WI38 (cell line): ENCODE measurements around the gene AQP3.
"Not testable (repeated sequence)": the region's sequence is repeated elsewhere in the genome, so short reads cannot be mapped to it uniquely, and the experiment has no call there.

Source experiments
- H3K4me3 ChIP-seq: 2 replicates; pipeline ENCODE4 v1.5.1; 2011; ENCODE audit warnings: low read depth, mild to moderate bottlenecking, control low read depth, low read length
- TF ChIP-seq, protein P1 (sequence below): IDR thresholded peaks from 2 replicates; pipeline ENCODE4 v1.5.1; 2012; ENCODE audit warnings: low read depth, mild to moderate bottlenecking, control low read depth, low read length

The AQP3 gene

DNA sequence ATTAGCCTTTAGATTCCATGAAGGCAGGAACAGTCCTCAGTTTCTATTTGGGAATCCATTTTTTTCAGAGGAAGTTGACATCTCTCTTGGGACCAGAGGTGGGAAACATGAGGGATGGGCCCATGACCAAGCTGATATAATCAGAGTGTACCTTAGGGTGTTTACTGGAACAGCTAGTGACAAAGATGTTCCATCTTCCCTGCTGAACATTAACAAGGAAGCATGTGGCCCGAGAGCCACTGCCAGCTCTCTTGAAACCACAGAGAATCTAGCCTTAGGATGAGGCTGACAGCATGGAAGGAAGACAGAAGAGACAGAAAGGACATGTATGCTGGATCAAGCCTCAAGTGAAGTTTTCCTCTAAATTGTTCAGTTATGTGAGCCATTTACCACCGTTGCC is 16.0 kb downstream of the AQP3 start:
- TF ChIP-seq, protein P1, sequence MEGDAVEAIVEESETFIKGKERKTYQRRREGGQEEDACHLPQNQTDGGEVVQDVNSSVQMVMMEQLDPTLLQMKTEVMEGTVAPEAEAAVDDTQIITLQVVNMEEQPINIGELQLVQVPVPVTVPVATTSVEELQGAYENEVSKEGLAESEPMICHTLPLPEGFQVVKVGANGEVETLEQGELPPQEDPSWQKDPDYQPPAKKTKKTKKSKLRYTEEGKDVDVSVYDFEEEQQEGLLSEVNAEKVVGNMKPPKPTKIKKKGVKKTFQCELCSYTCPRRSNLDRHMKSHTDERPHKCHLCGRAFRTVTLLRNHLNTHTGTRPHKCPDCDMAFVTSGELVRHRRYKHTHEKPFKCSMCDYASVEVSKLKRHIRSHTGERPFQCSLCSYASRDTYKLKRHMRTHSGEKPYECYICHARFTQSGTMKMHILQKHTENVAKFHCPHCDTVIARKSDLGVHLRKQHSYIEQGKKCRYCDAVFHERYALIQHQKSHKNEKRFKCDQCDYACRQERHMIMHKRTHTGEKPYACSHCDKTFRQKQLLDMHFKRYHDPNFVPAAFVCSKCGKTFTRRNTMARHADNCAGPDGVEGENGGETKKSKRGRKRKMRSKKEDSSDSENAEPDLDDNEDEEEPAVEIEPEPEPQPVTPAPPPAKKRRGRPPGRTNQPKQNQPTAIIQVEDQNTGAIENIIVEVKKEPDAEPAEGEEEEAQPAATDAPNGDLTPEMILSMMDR: no peak
- H3K4me3 ChIP-seq: no peak overlapping the region

DNA sequence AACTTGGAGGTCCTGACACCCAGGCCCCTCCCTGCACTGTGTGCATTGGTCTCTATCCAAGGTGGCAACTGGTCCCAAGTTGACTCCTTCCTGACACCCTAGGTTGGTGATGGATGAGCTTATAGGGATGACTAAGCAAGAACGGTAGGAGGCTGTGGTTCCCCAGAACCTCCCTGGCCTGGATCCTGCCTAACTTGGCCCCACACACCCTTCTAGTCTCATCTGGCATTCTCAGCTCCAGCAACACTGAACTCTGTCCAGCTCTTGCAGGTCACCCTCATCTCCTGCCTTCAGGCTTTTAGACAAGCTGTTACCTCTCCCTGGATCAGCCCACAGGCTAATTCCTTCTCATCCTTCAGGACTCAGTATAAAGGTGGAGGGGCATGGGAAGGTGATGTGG is 16.5 kb downstream of the AQP3 start:
- TF ChIP-seq, protein P1: no peak
- no peak overlapping the region for H3K4me3 ChIP-seq

DNA sequence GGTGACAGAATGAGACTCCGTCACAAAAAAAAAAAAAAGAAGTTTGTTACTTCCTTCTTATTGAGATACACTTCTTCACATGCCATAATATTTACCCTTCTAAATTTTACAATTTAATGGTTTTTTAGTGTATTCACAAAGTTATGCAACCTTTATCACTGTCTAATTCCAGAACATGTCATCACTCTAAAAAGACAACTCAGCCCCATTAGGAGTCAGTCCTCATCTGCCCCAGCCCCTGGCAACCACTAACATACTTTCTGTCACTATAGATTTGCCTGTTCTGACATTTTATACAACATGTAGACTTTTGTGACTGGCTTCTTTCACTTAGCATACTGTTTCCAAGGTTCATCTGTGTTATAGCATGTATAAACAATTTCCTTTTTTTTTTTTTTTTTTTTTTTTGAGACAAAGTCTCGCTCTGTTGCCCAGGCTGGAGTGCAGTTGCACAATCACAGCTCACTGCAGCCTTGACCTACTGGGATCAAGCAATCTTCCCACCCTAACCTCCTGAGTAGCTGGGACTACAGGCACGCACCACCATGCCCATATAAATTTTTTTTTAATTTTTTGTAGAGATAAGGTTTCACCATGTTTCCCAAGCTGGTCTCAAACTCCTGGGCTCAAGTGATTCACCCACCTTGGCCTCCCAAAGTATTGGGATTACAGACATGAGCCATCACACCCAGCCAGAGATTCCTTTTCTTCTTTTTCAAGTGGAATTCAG is 18.0 kb downstream of the AQP3 start:
- no peak overlapping the region for H3K4me3 ChIP-seq
- TF ChIP-seq, protein P1: no peak

DNA sequence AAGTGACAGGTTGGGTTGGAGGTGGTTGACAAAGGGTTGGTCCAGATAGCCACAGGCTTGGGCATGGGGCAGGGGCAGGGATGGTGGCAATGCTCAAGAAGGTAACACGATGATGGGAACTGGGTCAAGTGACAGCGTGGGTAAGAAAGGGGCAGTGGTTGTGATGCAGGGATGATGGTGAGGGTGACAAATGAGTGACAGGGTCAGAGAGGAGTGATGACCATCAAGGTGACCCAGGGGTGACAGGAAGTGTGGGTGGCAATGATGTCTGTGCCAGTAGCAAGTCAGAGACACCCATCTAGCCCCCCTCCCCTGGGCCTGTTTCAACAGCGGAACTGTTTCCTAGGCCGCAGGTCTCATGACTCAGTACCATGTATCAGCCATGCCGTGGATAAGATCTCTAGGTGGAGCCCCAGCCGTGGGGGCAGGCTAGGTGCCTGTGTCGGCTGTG is 20.5 kb downstream of the AQP3 start:
- TF ChIP-seq, protein P1: no peak

DNA sequence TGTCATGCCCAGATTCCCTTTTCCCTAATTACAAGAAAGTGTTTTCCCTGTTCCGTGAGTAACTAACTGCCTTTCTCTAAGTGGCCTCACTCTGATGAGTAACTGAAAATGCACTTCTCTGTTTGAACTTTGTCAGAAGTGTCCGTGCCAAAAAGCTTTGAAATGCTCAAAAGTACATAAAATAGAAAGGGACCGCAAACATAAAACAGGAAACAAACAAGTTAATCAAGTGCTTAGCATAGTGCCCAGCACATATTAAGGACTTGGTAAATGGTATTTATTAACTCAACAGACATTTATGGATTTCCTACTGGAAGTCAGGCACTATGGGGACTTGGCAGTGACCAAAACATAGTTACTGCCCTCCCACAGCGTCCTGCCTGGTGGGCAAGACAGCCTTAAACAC is 22.3 kb downstream of the AQP3 start:
- no peak overlapping the region for H3K4me3 ChIP-seq
- TF ChIP-seq, protein P1: no peak

More for the DNA sequence above, 20.5 kb downstream of the AQP3 start:
- H3K4me3 ChIP-seq: no peak overlapping the region

DNA sequence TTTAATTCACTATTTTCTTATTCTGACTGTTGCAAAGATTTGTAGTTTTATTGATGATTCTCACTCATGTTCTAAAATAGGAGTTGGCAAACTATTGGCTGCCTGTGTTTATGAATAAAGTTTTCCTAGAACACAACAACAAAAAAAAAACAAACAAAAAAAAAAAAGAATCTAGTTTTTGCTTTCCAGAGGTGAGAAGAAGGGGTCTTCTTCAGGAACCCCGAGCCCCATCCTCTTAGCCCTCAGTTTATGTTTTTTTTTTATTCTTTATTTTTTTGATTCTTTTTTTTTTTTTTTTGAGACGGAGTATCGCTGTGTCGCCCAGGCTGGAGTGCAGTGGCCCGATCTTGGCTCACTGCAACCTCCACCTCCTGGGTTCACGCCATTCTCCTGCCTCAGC is 22.9 kb downstream of the AQP3 start:
- H3K4me3 ChIP-seq: not testable (repeated sequence)

DNA sequence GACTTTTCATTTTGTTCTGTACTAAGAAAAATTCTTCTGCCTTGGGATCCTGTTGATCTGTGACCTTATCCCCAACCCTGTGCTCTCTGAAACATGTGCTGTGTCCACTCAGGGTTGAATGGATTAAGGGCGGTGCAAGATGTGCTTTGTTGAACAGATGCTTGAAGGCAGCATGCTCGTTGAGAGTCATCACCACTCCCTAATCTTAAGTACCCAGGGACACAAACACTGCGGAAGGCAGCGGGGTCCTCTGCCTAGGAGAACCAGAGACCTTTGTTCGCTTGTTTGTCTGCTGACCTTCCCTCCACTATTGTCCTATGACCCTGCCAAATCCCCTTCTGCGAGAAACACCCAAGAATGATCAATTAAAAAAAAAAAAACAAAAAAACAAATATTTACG is 23.4 kb downstream of the AQP3 start:
- not testable (repeated sequence) for H3K4me3 ChIP-seq

DNA sequence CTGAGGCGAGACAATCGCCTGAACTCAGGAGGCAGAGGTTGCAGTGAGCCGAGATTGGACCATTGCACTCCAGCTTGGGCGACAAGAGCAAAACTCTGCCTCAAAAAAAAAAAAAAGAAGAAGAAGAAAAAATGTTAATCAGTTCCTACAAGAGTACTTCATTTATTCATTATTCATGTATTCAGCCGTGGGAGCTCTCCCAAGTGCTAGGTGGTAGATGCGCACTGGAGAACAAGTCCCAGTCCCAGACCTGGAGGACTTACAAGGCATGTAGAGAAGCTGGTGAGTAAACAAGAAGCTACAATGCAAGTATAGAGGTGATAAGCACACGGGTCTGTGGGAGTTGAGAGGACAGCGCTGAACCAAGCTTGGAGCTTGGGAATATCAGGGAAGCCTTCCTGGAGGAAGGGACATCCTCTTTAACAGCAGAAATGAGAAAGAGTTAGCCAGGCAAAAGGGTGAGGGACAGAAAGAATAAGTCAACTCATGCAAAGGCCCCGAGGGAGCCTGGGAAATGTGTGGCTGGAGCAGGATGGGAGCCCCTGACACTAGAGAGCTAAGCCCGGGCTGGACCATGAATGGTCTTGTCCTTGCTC is 27.6 kb downstream of the AQP3 start:
- no peak overlapping the region for H3K4me3 ChIP-seq

More for the DNA sequence above, 27.6 kb downstream of the AQP3 start:
- TF ChIP-seq, protein P1: no peak
